Measurements from ENCODE around the gene GPRIN3. TPM values are rescaled to one million over a fixed set of nuclear protein-coding genes. Genes with fewer than 3 reads are reported as not detected.

GPRIN3 gene
- total RNA-seq, 2 experiments from 2014 or later: 46.4 TPM

- Mint-ChIP-seq H3K27me3 (no peaks in the 10 kb centered on the region), H3K4me3 (no peak overlapping the region), H3K9me3 (no peaks in the 10 kb centered on the region), H3K27ac (no peak overlapping the region), H3K36me3 (ENCODE audit: low read depth) (peaks cover 23% of the 10 kb centered on the region), H3K4me1 (ENCODE audit: low read depth) (peaks cover 70% of the 10 kb centered on the region)
- Histone ChIP-seq H3K27ac (ENCODE audit: low read depth in 1 of 2, low read length in 2 of 2) (no peak overlapping the region), H3K4me1 (ENCODE audit: insufficient read depth, low read length) (peaks cover 65% of the 10 kb centered on the region), H3K27me3 (ENCODE audit: control insufficient read depth in 1 of 2, insufficient read depth in 2 of 2, low read length in 2 of 2) (no peaks in the 10 kb centered on the region), H3K4me3 (ENCODE audit: low read length) (no peak overlapping the region), H3K36me3 (ENCODE audit: insufficient read depth, low read length) (peaks cover 34% of the 10 kb centered on the region), H3K9me3 (ENCODE audit: control insufficient read depth in 1 of 2, insufficient read depth in 1 of 2, low read length in 2 of 2) (no peaks in the 10 kb centered on the region)
- ChIA-PET POLR2A (interaction anchor here (1.0 to 1.7 kb wide), 4 partner anchors 12 to 21 kb away, joined by 3 to 4 read pairs (median 4); no protein-coding TSS in a partner anchor), CTCF (interaction anchor here (1.1 kb wide), 1 partner anchor 14 kb away, joined by 3 read pairs; no protein-coding TSS in a partner anchor)
- intact Hi-C loops (cut with DNase I, micrococcal nuclease): no loop called here
- ATAC-seq (ENCODE audit: poor library complexity) (no peak), DNase-seq (no peak)
- no peak for TF ChIP-seq CTCF (IDR thresholded peaks at IDR 0.05)
Observed at GRCh38 chr4:89279385-89279784, 28.2 kb downstream of the GPRIN3 start.

- ATAC-seq (ENCODE audit: poor library complexity) (no peak), DNase-seq (no peak)
- peaks cover 70% of the 10 kb centered on the region for H3K4me1 Mint-ChIP-seq (ENCODE audit: low read depth)
- H3K36me3 ChIP-seq (ENCODE audit: insufficient read depth, low read length): peaks cover 40% of the 10 kb centered on the region
- H3K4me3 ChIP-seq (ENCODE audit: low read length): no peak overlapping the region
- no peak overlapping the region for H3K27ac Mint-ChIP-seq
- POLR2A ChIA-PET: interaction anchor here (1.0 to 3.2 kb wide), 2 partner anchors 12 to 17 kb away, joined by 3 to 10 read pairs; no protein-coding TSS in a partner anchor
- H3K36me3 Mint-ChIP-seq (ENCODE audit: low read depth): peaks cover 34% of the 10 kb centered on the region
- intact Hi-C loops (cut with DNase I, micrococcal nuclease): no loop called here
- CTCF ChIA-PET: interaction anchor here (1.4 kb wide), 2 partner anchors 13 to 30 kb away, joined by 3 read pairs; partner anchors contain the start of gene GPRIN3
- peaks cover 53% of the 10 kb centered on the region for H3K4me1 ChIP-seq (ENCODE audit: insufficient read depth, low read length)
- no peaks in the 10 kb centered on the region for H3K9me3 ChIP-seq (ENCODE audit: control insufficient read depth in 1 of 2, insufficient read depth in 1 of 2, low read length in 2 of 2)
- H3K27me3 ChIP-seq (ENCODE audit: control insufficient read depth in 1 of 2, insufficient read depth in 2 of 2, low read length in 2 of 2): no peaks in the 10 kb centered on the region
- no peak overlapping the region for H3K27ac ChIP-seq (ENCODE audit: low read depth in 1 of 2, low read length in 2 of 2)
- no peak for TF ChIP-seq CTCF (IDR thresholded peaks at IDR 0.05)
- H3K4me3 Mint-ChIP-seq: no peak overlapping the region
- H3K9me3 Mint-ChIP-seq: no peaks in the 10 kb centered on the region
- H3K27me3 Mint-ChIP-seq: no peaks in the 10 kb centered on the region
Observed at GRCh38 chr4:89277412-89277811, 30.2 kb downstream of the GPRIN3 start.

- H3K27ac ChIP-seq (ENCODE audit: low read depth in 1 of 2, low read length in 2 of 2): no peak overlapping the region
- Mint-ChIP-seq H3K36me3 (ENCODE audit: low read depth) (peaks cover 37% of the 10 kb centered on the region), H3K27ac (no peak overlapping the region)
Observed at GRCh38 chr4:89276296-89276695, 31.3 kb downstream of the GPRIN3 start.

More at GRCh38 chr4:89276296-89276695, 31.3 kb downstream of the GPRIN3 start:
- no peak overlapping the region for H3K4me3 ChIP-seq (ENCODE audit: low read length)
- no peaks in the 10 kb centered on the region for H3K9me3 ChIP-seq (ENCODE audit: control insufficient read depth in 1 of 2, insufficient read depth in 1 of 2, low read length in 2 of 2)
- DNase-seq: no peak
- peaks cover 55% of the 10 kb centered on the region for H3K4me1 ChIP-seq (ENCODE audit: insufficient read depth, low read length)
- Mint-ChIP-seq H3K4me3 (no peak overlapping the region), H3K9me3 (no peaks in the 10 kb centered on the region), H3K27me3 (no peaks in the 10 kb centered on the region), H3K4me1 (ENCODE audit: low read depth) (peaks cover 70% of the 10 kb centered on the region)
- intact Hi-C loops (cut with DNase I, micrococcal nuclease): no loop called here
- CTCF ChIA-PET: interaction anchor here (0.9 to 1.6 kb wide), 4 partner anchors 12 to 109 kb away, joined by 3 read pairs; partner anchors contain the start of gene GPRIN3
- H3K27me3 ChIP-seq (ENCODE audit: control insufficient read depth in 1 of 2, insufficient read depth in 2 of 2, low read length in 2 of 2): no peaks in the 10 kb centered on the region
- POLR2A ChIA-PET: interaction anchor here (0.7 to 3.2 kb wide), 5 partner anchors 12 to 24 kb away, joined by 4 to 10 read pairs (median 8); no protein-coding TSS in a partner anchor
- TF ChIP-seq CTCF (IDR thresholded peaks at IDR 0.05): no peak
- no peak for ATAC-seq (ENCODE audit: poor library complexity)
- H3K36me3 ChIP-seq (ENCODE audit: insufficient read depth, low read length): peaks cover 36% of the 10 kb centered on the region

Data from CD4-positive, alpha-beta T cell (primary cell).